Bronchial epithelial cell (primary cell): ENCODE data around the gene KLF5. TPM values are rescaled to one million over a fixed set of nuclear protein-coding genes. Genes with fewer than 3 reads are reported as not detected.

Experiments used
- DNase-seq: peaks from one replicate; pipeline ENCODE4 v3.0.0-alpha.2; 2010; ENCODE audit warnings: low read depth
- FAIRE-seq: peaks from 2 replicates; lab custom pipeline; 2011; peaks lifted over from hg19 to GRCh38; lab: Jason Lieb, UNC
- H3K27me3 ChIP-seq: 2 replicates; pipeline ENCODE4 v1.5.1; 2011; ENCODE audit warnings: low read length; ENCODE audit not compliant: control insufficient read depth, insufficient read depth
- H3K36me3 ChIP-seq: 2 replicates; pipeline ENCODE4 v1.5.1; 2011; ENCODE audit warnings: low read length; ENCODE audit not compliant: control insufficient read depth, insufficient read depth
- H3K4me3 ChIP-seq: 2 replicates; pipeline ENCODE4 v1.5.1; 2011; ENCODE audit warnings: mild to moderate bottlenecking, low read depth, low read length, control low read depth
- total RNA-seq: library from RNA; depleted of rRNA; stranded (reverse); fragments of >200 nt; gene quantifications from 2 replicates; pipeline ENCODE4 v1.2.1, GENCODE V29; 2014
- TF ChIP-seq, protein P1 (sequence below): IDR thresholded peaks from 2 replicates; pipeline ENCODE4 v1.5.1; 2011; ENCODE audit warnings: mild to moderate bottlenecking, moderate library complexity, low read length, control low read depth, inconsistent platforms; ENCODE audit not compliant: insufficient read depth, severe bottlenecking

The KLF5 gene
- 48.4 and 65.5 TPM in 2 replicates for total RNA-seq

DNA sequence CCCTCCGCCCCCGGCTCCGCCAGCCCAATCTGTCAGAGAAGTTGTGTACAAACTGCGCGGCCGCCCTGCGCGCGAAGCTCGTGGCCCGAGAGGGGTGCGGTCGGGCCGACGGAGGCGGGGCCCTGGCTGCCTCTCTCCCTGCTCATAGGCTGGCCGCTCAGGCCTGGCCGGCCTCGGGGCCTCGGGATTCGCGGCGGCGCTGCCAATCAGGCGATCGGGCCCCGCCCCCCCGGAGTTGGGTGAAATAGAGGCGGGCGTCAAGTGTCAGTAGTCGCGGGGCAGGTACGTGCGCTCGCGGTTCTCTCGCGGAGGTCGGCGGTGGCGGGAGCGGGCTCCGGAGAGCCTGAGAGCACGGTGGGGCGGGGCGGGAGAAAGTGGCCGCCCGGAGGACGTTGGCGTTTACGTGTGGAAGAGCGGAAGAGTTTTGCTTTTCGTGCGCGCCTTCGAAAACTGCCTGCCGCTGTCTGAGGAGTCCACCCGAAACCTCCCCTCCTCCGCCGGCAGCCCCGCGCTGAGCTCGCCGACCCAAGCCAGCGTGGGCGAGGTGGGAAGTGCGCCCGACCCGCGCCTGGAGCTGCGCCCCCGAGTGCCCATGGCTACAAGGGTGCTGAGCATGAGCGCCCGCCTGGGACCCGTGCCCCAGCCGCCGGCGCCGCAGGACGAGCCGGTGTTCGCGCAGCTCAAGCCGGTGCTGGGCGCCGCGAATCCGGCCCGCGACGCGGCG, at the start of gene KLF5:
TSS of gene KLF5 (plus strand) at position 270 of the 724 bp plus-strand sequence. CDS start at position 593, 323 bp downstream.
- Histone ChIP-seq H3K4me3 (peak within 1 kb of the TSS; percentile 97), H3K27me3 (no peaks in the 10 kb centered on the region), H3K36me3 (peaks cover 9% of the 10 kb centered on the region)
- TF ChIP-seq, protein P1, sequence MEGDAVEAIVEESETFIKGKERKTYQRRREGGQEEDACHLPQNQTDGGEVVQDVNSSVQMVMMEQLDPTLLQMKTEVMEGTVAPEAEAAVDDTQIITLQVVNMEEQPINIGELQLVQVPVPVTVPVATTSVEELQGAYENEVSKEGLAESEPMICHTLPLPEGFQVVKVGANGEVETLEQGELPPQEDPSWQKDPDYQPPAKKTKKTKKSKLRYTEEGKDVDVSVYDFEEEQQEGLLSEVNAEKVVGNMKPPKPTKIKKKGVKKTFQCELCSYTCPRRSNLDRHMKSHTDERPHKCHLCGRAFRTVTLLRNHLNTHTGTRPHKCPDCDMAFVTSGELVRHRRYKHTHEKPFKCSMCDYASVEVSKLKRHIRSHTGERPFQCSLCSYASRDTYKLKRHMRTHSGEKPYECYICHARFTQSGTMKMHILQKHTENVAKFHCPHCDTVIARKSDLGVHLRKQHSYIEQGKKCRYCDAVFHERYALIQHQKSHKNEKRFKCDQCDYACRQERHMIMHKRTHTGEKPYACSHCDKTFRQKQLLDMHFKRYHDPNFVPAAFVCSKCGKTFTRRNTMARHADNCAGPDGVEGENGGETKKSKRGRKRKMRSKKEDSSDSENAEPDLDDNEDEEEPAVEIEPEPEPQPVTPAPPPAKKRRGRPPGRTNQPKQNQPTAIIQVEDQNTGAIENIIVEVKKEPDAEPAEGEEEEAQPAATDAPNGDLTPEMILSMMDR, result no peak
- DNase-seq (peak; percentile 94), FAIRE-seq (no peak)

DNA sequence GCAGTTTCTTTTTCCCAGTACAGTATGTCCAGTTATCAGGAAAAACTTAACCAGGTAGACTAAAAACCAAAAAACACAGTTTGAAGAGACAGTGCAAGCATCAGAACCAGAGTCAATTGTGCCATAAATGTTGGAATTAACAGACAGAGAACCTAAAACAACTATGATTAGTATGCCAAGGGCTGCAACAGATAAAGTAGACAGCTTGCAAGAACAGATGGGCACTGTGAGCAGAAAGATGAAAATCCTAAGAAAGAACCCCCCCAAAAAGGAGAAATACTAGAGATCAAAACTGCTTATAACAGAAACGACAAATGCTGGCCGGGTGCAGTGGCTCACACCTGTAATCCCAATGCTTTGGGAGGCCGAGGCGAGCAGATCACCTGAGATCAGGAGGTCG, 47.1 kb upstream of the KLF5 start:
- DNase-seq (no peak), FAIRE-seq (no peak)
- Histone ChIP-seq H3K4me3 (no peak overlapping the region), H3K27me3 (no peaks in the 10 kb centered on the region), H3K36me3 (no peaks in the 10 kb centered on the region)
- TF ChIP-seq, protein P1, result no peak

DNA sequence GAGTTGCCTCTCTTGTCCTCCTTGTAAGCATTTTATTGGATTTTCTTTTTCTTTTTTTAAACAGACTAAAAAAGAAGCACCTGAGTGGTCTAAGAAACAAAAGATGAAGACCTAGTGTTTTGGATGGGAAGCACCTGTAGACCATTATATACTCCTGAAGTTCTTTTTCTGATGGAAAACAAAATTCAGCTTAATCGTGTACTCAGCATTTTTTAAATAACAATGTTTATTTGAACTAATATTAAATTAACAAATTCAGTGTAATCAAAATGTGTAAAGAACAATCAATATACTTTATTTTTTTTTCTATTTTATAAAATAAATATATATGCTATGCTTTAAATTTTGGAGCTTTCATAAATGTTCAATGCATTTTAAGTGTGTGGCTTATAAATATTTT, 43.0 kb upstream of the KLF5 start:
- H3K36me3 ChIP-seq, result no peaks in the 10 kb centered on the region
- H3K27me3 ChIP-seq, result no peaks in the 10 kb centered on the region
- DNase-seq (no peak), FAIRE-seq (no peak)
- no peak overlapping the region for H3K4me3 ChIP-seq
- TF ChIP-seq, protein P1, result no peak

DNA sequence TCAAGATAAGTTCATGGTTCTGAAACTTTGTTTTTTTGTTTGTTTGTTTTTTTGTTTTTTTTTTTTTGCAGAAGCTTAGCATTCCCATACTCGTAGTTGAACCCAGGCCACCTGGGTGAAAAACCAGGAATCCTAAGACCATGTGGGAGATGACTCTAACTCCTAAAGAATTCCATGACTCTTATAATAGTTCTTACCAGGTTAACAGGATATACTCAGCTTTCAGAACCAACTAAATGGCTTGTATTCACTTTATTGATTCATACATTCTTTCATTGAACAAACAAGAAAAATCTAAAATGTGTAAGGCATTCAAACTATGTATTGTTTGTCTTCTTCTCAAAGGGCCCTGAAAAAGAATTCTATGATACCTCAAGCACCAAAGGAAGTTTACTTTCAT, 40.5 kb upstream of the KLF5 start:
- FAIRE-seq, result no peak
- no peak overlapping the region for H3K4me3 ChIP-seq
- H3K27me3 ChIP-seq, result no peaks in the 10 kb centered on the region
- DNase-seq, result peak; percentile 28
- H3K36me3 ChIP-seq, result no peaks in the 10 kb centered on the region
- TF ChIP-seq, protein P1, result no peak

DNA sequence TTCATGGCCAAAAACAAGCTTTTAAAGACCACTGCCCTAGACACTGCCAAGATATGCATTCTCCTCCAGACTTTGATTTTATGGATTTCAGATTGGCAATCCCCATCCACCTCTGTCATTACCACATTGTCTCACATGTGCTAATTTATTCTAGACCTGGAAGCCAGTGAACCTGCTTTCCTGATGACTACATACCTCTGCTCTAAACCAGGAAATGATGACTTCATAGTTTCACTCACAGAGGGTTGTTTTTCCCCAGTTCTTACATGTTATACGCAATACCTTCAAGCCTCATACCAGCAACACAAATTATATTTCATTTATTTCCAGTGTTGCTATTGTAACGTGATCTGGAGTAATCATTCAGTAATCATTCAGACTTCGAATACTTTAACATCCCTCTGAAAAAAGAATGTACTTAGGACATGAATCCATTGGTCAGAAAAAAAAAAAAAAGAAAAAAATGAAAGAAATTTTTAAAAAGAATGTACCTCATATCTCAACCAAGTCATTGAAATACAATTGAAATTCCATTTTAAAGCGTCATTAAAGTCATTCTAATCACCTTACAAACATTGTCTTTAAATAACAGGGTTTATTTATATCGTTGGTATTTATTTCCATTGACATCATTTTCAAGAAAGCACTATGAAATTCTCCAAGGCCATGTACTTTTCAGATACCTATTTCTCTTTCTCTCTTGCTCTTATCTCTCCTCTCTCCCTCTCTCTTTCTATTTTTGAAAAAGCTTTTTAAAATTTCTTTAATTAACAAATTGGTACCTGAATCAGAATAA, 33.4 kb upstream of the KLF5 start:
- DNase-seq (peak; percentile 94), FAIRE-seq (no peak)
- Histone ChIP-seq H3K4me3 (no peak overlapping the region), H3K27me3 (no peaks in the 10 kb centered on the region), H3K36me3 (no peaks in the 10 kb centered on the region)
- TF ChIP-seq, protein P1, result no peak
